Fibroblast of villous mesenchyme (primary cell): ENCODE measurements around the gene KCNH1. TPM values are rescaled to one million over a fixed set of nuclear protein-coding genes. Genes with fewer than 3 reads are reported as not detected.

Source experiments
- DNase-seq: peaks from one replicate; pipeline ENCODE4 v3.0.0-alpha.2; 2010; ENCODE audit warnings: low read depth
- H3K4me3 ChIP-seq: 2 replicates; pipeline ENCODE4 v1.5.1; 2011; ENCODE audit warnings: low read depth, mild to moderate bottlenecking, low read length
- total RNA-seq: library from RNA; depleted of rRNA; stranded (reverse); fragments of >200 nt; gene quantifications from 2 replicates; pipeline ENCODE4 v1.2.3, GENCODE V29; 2012
- TF ChIP-seq, protein P1 (sequence below): IDR thresholded peaks from 2 replicates; pipeline ENCODE4 v1.5.1; 2012; ENCODE audit warnings: low read depth, mild to moderate bottlenecking, low read length; ENCODE audit not compliant: insufficient read depth

Gene KCNH1
- total RNA-seq, 1 donor = 11.2 TPM

- H3K4me3 ChIP-seq = no peak overlapping the region
- DNase-seq = no peak
- TF ChIP-seq, protein P1, sequence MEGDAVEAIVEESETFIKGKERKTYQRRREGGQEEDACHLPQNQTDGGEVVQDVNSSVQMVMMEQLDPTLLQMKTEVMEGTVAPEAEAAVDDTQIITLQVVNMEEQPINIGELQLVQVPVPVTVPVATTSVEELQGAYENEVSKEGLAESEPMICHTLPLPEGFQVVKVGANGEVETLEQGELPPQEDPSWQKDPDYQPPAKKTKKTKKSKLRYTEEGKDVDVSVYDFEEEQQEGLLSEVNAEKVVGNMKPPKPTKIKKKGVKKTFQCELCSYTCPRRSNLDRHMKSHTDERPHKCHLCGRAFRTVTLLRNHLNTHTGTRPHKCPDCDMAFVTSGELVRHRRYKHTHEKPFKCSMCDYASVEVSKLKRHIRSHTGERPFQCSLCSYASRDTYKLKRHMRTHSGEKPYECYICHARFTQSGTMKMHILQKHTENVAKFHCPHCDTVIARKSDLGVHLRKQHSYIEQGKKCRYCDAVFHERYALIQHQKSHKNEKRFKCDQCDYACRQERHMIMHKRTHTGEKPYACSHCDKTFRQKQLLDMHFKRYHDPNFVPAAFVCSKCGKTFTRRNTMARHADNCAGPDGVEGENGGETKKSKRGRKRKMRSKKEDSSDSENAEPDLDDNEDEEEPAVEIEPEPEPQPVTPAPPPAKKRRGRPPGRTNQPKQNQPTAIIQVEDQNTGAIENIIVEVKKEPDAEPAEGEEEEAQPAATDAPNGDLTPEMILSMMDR = no peak
Observed at GRCh38 chr1:210828996-210829596, 304.9 kb downstream of the KCNH1 start.

GRCh38 chr1:210827481-210827880 lies 306.5 kb downstream of the KCNH1 start:
- TF ChIP-seq, protein P1 = no peak
- DNase-seq = no peak

GRCh38 chr1:210826686-210827085 lies 307.3 kb downstream of the KCNH1 start:
- no peak for DNase-seq
- H3K4me3 ChIP-seq = no peak overlapping the region
- TF ChIP-seq, protein P1 = no peak

More at GRCh38 chr1:210827481-210827880, 306.5 kb downstream of the KCNH1 start:
- H3K4me3 ChIP-seq = no peak overlapping the region

DNA sequence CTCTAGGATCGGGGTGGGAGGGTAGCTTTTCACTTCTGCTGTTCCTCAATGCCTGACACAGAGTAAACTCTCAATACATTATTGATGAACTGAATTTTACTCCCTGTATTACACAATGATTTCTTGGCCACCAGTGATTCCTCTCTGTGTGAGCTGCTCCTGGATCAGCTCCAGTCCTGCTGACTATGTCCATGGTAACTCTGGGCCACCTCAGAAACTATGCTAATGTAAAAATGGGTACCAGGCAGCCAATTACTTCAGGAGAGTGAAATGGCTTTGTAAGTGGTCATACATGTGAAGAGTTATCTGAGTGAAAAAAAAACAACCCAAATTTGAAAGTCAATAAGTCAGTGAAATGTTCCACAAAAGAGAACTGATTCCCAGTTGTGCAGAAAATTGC lies 311.0 kb downstream of the KCNH1 start:
- DNase-seq = no peak
- TF ChIP-seq, protein P1 = no peak

DNA sequence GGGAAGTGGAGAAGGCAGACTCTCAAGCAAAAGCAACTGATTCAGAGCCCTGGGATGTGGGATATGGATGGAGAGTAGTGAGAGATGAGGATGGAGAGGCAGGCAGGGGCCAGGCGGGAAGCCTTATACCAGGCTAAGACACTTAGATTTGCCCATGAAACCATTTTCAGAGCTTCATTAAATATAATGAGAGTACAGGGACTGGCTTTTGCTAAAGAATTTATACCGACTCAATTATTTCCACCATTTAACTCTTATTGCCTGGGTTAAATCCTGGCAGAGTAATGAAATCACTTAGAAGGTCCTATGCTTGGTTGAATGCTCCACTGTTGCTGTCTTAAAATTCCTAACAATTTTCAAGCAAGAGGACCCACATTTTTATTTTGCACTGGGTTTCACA lies 311.7 kb downstream of the KCNH1 start:
- TF ChIP-seq, protein P1 = no peak
- H3K4me3 ChIP-seq = no peak overlapping the region
- DNase-seq = no peak

More for the DNA sequence above, 311.0 kb downstream of the KCNH1 start:
- H3K4me3 ChIP-seq = no peak overlapping the region

DNA sequence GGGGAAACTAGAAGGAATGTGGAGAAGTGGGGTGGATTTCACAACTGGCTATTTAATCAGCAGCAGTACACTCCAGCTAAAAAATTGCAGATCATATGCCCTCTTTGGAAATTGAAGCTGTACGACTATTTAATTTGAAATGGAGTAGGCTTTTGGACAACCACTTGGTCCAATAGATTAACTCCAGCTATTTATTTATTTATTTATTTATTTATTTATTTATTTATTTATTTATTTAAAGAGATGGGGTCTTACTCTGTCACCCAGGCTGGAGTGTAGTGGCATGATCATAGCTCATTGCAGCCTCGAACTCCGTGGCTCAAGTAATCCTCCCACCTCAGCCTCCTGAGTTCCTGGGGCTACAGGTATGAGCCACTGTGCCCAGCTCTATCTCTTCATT lies 312.3 kb downstream of the KCNH1 start:
- TF ChIP-seq, protein P1 = no peak
- DNase-seq = no peak
- H3K4me3 ChIP-seq = no peak overlapping the region

GRCh38 chr1:210819266-210819665 lies 314.7 kb downstream of the KCNH1 start:
- no peak for DNase-seq
- TF ChIP-seq, protein P1 = no peak
- no peak overlapping the region for H3K4me3 ChIP-seq
